Measurements from ENCODE around the gene SORCS3.

GRCh38 chr10:104779701-104780100 is 138.6 kb downstream of the SORCS3 start:
- TF ChIP-seq POLR2A (IDR thresholded peaks at IDR 0.05) = no peak
- TF ChIP-seq CTCF (IDR thresholded peaks at IDR 0.05) = no peak

All from right lobe of liver (tissue), 4 donors.